ENCODE data around the gene STARD10. TPM values are rescaled to one million over a fixed set of nuclear protein-coding genes. Genes with fewer than 3 reads are reported as not detected.
A peak's percentile ranks its signal among the peaks of the same experiment; 100 is the strongest.

Gene STARD10
- total and polyA plus RNA-seq, 2 of the 8 experiments (the other 6 are each of a cell fraction or from before 2014, with no cell fraction given), result 23.7 to 35.7 TPM

DNA sequence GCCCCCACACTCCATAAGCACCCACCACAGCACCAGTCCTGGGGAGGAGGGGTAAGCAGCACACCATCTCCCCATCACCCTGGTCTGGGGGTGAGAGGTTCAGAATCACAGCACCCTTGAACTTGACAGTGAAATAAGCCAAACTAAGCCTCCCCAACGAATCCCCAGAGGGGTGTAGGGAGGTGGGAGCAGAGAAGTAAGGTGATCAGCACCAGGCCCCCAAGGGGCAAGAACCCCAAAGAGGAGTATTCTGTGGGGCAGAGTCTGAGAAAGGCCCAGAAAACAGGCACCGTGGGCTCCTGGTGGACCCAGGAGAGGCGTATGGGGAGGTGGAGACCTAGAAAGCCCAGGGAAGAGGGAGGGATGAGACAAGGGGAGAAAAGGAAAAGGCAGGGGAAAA lies 72.6 kb downstream of the STARD10 start:
- no peak overlapping the region for H3K9ac ChIP-seq (replicated peaks in 1 of 4; ENCODE audit: extremely low read depth in 1 of 4, low read depth in 3 of 4, low read length in 3 of 4)
- no peak overlapping the region for H3K4me2 ChIP-seq (ENCODE audit: insufficient read depth in 1 of 2, low read depth in 2 of 2, low read length in 2 of 2)
- no peak overlapping the region for H3K56ac ChIP-seq (replicated peaks; ENCODE audit: insufficient read length, low read depth, low read length)
- FAIRE-seq (no peak), DNase-seq (ENCODE audit: low read depth in 1 of 2, low spot score in 2 of 2) (no peak)
- WGBS, 2 experiments (ENCODE audit: extremely low coverage in 1 of 2, insufficient coverage in 1 of 2, insufficient read length in 1 of 2, insufficient replicate concordance in 2 of 2, low coverage in 1 of 2, low lambda C conversion rate in 2 of 2, missing lambda C conversion rate in 1 of 2), result 98% methylated on average over 3 of the region's 3 CpGs; no CpG with 5 or more reads in 1 of the 2 experiments
- H4K20me1 ChIP-seq (replicated peaks in 1 of 2; ENCODE audit: control insufficient read depth in 1 of 2, insufficient read depth in 2 of 2, low read length in 2 of 2), result peaks cover 9 to 25% of the 10 kb centered on the region in 2 experiments
- no peak overlapping the region for H2AK5ac ChIP-seq (ENCODE audit: low read depth, low read length)
- H3K4ac ChIP-seq (replicated peaks; ENCODE audit: insufficient read length, low read depth, low read length), result no peak overlapping the region
- peaks cover 0 to 9% (median 5%) of the 10 kb centered on the region in 4 experiments; a peak in 3 of 7 replicates for H3K4me1 ChIP-seq (replicated peaks in 1 of 4; ENCODE audit: control insufficient read depth in 3 of 4, insufficient read depth in 4 of 4, low read length in 3 of 4)
- H3K23ac ChIP-seq (ENCODE audit: insufficient read length), result no peak overlapping the region
- no peak overlapping the region for H2BK20ac ChIP-seq (ENCODE audit: low read length)
- no peak overlapping the region for H3K14ac ChIP-seq (ENCODE audit: insufficient read length)
- H3K27ac ChIP-seq (ENCODE audit: low read depth, low read length), result no peak overlapping the region
- H3K18ac ChIP-seq (ENCODE audit: extremely low read depth, low read length), result no peak overlapping the region
- no peaks in the 10 kb centered on the region for H3K27me3 ChIP-seq (replicated peaks in 1 of 4; ENCODE audit: control insufficient read depth in 3 of 4, extremely low read depth in 1 of 4, insufficient read depth in 3 of 4, low read length in 3 of 4)
- H2AFZ ChIP-seq (ENCODE audit: low read length), result no peak overlapping the region
- H2BK120ac ChIP-seq (replicated peaks; ENCODE audit: low read depth, low read length), result no peak overlapping the region
- H3K4me3 ChIP-seq (ENCODE audit: extremely low read depth in 1 of 4, insufficient read depth in 2 of 4, low read depth in 3 of 4, low read length in 4 of 4), result no peak overlapping the region
- ChIA-PET POLR2A (ENCODE audit: partially characterized antibody) (interaction anchor here (1.5 kb wide), 1 partner anchor 15 kb away, joined by 3 read pairs; no protein-coding TSS in a partner anchor), CTCF (ENCODE audit: partially characterized antibody) (interaction anchor here (0.6 to 1.9 kb wide), 4 partner anchors 10 to 457 kb away, joined by 3 to 5 read pairs (median 4); no protein-coding TSS in a partner anchor)
- peaks cover 0 to 40% of the 10 kb centered on the region in 2 experiments; a peak in 2 of 4 replicates for H3K79me2 ChIP-seq (ENCODE audit: control insufficient read depth in 1 of 2, insufficient read depth in 2 of 2, low read length in 2 of 2)
- no peak overlapping the region for H2BK15ac ChIP-seq (ENCODE audit: low read length)
- peak overlapping the region; percentile 28; the same call in 1 of the 2 replicates for H4K8ac ChIP-seq (ENCODE audit: extremely low read depth, insufficient read depth, low read length)
- H3K9me3 ChIP-seq (ENCODE audit: insufficient read depth in 2 of 2, low read depth in 1 of 2, low read length in 1 of 2), result no peaks in the 10 kb centered on the region
- H3K79me1 ChIP-seq (ENCODE audit: low read depth, low read length), result peaks cover 19% of the 10 kb centered on the region; the same call in 1 of the 2 replicates
- no peak overlapping the region for H4K5ac ChIP-seq (ENCODE audit: insufficient read length, low read depth, low read length)
- no peak overlapping the region for H2BK12ac ChIP-seq (ENCODE audit: low read depth, low read length)
- no peak overlapping the region for H4K91ac ChIP-seq (replicated peaks; ENCODE audit: insufficient read length, low read length)
- 0 out of 2 replicates have a peak overlapping the region, but pooled peaks have one; percentile 17 for H2BK5ac ChIP-seq (ENCODE audit: low read depth, low read length)
- no peaks in the 10 kb centered on the region for H3K23me2 ChIP-seq (ENCODE audit: low read depth, low read length)
- peaks cover 0 to 8% (median 0%) of the 10 kb centered on the region in 4 experiments; a peak in 4 of 8 replicates for H3K36me3 ChIP-seq (ENCODE audit: control insufficient read depth in 2 of 4, insufficient read depth in 4 of 4, low read length in 3 of 4)
- no peak for TF ChIP-seq EP300 (IDR thresholded peaks at IDR 0.05; ENCODE audit: borderline replicate concordance in 1 of 2, low read depth in 2 of 2, low read length in 2 of 2)
- no peak for TF ChIP-seq TAF7 (optimal IDR thresholded peaks at IDR 0.05; ENCODE audit: borderline replicate concordance, low read depth, low read length)
- TF ChIP-seq HDAC2 (IDR thresholded peaks at IDR 0.05; ENCODE audit: borderline replicate concordance in 1 of 2, low read depth in 2 of 2, low read length in 2 of 2), result no peak
- TF ChIP-seq ASH2L (IDR thresholded peaks at IDR 0.05; ENCODE audit: low read length), result no peak
- no peak for TF ChIP-seq KDM1A (IDR thresholded peaks at IDR 0.05; ENCODE audit: borderline replicate concordance, low read length)
- TF ChIP-seq SIN3A (conservative IDR thresholded peaks at IDR 0.05 in 1 of 2, IDR thresholded peaks at IDR 0.05 in 1 of 2; ENCODE audit: low read depth in 1 of 2, low read length in 2 of 2), result no peak
- no peak for TF ChIP-seq TAF1 (IDR thresholded peaks at IDR 0.05; ENCODE audit: low read depth, low read length)
- TF ChIP-seq RAD21 (IDR thresholded peaks at IDR 0.05 in 1 of 2, conservative IDR thresholded peaks at IDR 0.05 in 1 of 2; ENCODE audit: low read depth in 2 of 2, low read length in 2 of 2), result no peak
- no peak for TF ChIP-seq CREB1 (IDR thresholded peaks at IDR 0.05)
- no peak for TF ChIP-seq RBBP5 (IDR thresholded peaks at IDR 0.05; ENCODE audit: borderline replicate concordance, low read depth, low read length)
- no peak for TF ChIP-seq CHD2 (IDR thresholded peaks at IDR 0.05; ENCODE audit: low read length)
- no peak for TF ChIP-seq BCL11A (IDR thresholded peaks at IDR 0.05; ENCODE audit: low read depth in 2 of 2, low read length in 2 of 2)
- TF ChIP-seq EGR1 (IDR thresholded peaks at IDR 0.05; ENCODE audit: borderline replicate concordance, low read depth, low read length), result no peak

Measured in H1 (cell line).